22Rv1 (cell line): Measurements from ENCODE around the gene A2M.

Experiments
- ZFX ChIP-seq: fragments of 450-650 bp; IDR thresholded peaks from 2 replicates; pipeline ENCODE4 v1.6.1; 2017; ENCODE audit warnings: antibody characterized with exemption, borderline replicate concordance
- TF ChIP-seq, protein P1 (sequence below): fragments of 450-650 bp; IDR thresholded peaks from 2 replicates; pipeline ENCODE4 v1.5.1; 2017; ENCODE audit warnings: mild to moderate bottlenecking

DNA sequence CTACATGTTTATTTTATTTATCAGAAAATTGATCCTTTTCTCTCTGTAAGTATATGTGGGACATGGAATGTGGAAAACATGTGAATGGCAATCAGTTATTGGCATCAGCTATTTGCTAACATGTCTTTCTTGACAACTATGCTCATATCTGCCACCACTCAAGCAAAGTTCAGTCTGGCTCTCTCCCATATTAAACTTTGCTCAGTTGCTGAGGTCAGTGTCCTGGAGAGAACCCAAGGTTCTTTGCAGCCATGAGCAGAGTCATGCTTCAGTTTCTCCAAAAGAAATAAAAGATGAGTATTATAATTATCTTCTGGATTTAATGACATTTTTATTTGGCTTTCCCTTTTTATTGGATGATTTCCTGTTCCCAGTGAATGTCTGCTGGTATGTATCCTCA, 42.6 kb downstream of the A2M start:
- TF ChIP-seq, protein P1, sequence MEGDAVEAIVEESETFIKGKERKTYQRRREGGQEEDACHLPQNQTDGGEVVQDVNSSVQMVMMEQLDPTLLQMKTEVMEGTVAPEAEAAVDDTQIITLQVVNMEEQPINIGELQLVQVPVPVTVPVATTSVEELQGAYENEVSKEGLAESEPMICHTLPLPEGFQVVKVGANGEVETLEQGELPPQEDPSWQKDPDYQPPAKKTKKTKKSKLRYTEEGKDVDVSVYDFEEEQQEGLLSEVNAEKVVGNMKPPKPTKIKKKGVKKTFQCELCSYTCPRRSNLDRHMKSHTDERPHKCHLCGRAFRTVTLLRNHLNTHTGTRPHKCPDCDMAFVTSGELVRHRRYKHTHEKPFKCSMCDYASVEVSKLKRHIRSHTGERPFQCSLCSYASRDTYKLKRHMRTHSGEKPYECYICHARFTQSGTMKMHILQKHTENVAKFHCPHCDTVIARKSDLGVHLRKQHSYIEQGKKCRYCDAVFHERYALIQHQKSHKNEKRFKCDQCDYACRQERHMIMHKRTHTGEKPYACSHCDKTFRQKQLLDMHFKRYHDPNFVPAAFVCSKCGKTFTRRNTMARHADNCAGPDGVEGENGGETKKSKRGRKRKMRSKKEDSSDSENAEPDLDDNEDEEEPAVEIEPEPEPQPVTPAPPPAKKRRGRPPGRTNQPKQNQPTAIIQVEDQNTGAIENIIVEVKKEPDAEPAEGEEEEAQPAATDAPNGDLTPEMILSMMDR: no peak
- TF ChIP-seq ZFX: no peak
